Measurements from ENCODE around the gene ACSM6. TPM values are rescaled to one million over a fixed set of nuclear protein-coding genes. Genes with fewer than 3 reads are reported as not detected.

Gene ACSM6
- polyA plus RNA-seq, 4 donors, result 0.07 TPM; not detected in 3

GRCh38 chr10:95253007-95253406, 59.0 kb downstream of the ACSM6 start:
- FAIRE-seq (no peak), DNase-seq (peak in 1 of 2 donors; percentile 3)
- H3K36me3 ChIP-seq (ENCODE audit: control insufficient read depth in 3 of 3, insufficient read depth in 2 of 3, low read depth in 1 of 3, low read length in 3 of 3), result peaks cover 0 to 50% (median 7%) of the 10 kb centered on the region in 3 donors
- H3K27me3 ChIP-seq (ENCODE audit: control insufficient read depth in 3 of 3, insufficient read depth in 3 of 3, low read length in 3 of 3), result no peaks in the 10 kb centered on the region
- no peak overlapping the region for H3K4me3 ChIP-seq (ENCODE audit: low read depth in 1 of 3, low read length in 3 of 3)
- H3K4me1 ChIP-seq (ENCODE audit: control insufficient read depth in 3 of 3, insufficient read depth in 2 of 3, low read depth in 1 of 3, low read length in 2 of 3), result no peaks in the 10 kb centered on the region
- H3K9me3 ChIP-seq (ENCODE audit: control insufficient read depth in 2 of 2, insufficient read depth in 1 of 2, low read depth in 1 of 2, low read length in 1 of 2), result peaks cover 0 to 7% of the 10 kb centered on the region in 2 donors
- H3K27ac ChIP-seq (ENCODE audit: low read depth in 1 of 3, low read length in 2 of 3), result peak overlapping the region in 1 of 3 donors; percentile 54
- WGBS, 3 donors, result 57 to 66% (median 57%) methylated on average over 2 of the region's 2 CpGs

GRCh38 chr10:95253686-95254085, 59.6 kb downstream of the ACSM6 start:
- WGBS, 3 donors, result 56 to 73% (median 60%) methylated on average over 2 of the region's 2 CpGs
- peaks cover 0 to 47% (median 9%) of the 10 kb centered on the region in 3 donors for H3K36me3 ChIP-seq (ENCODE audit: control insufficient read depth in 3 of 3, insufficient read depth in 2 of 3, low read depth in 1 of 3, low read length in 3 of 3)
- no peaks in the 10 kb centered on the region for H3K4me1 ChIP-seq (ENCODE audit: control insufficient read depth in 3 of 3, insufficient read depth in 2 of 3, low read depth in 1 of 3, low read length in 2 of 3)
- peak overlapping the region in 1 of 3 donors; percentile 55 for H3K27ac ChIP-seq (ENCODE audit: low read depth in 1 of 3, low read length in 2 of 3)
- FAIRE-seq, result peak; percentile 30
- no peak overlapping the region for H3K4me3 ChIP-seq (ENCODE audit: low read depth in 1 of 3, low read length in 3 of 3)
- peaks cover 0 to 11% of the 10 kb centered on the region in 2 donors for H3K9me3 ChIP-seq (ENCODE audit: control insufficient read depth in 2 of 2, insufficient read depth in 1 of 2, low read depth in 1 of 2, low read length in 1 of 2)
- peak; percentile 42 to 51 for DNase-seq
- no peaks in the 10 kb centered on the region for H3K27me3 ChIP-seq (ENCODE audit: control insufficient read depth in 3 of 3, insufficient read depth in 3 of 3, low read length in 3 of 3)

- H3K4me1 ChIP-seq (ENCODE audit: control insufficient read depth in 3 of 3, insufficient read depth in 2 of 3, low read depth in 1 of 3, low read length in 2 of 3), result no peaks in the 10 kb centered on the region
- FAIRE-seq (no peak), DNase-seq (no peak)
- 67 to 76% (median 69%) methylated on average over 3 of the region's 3 CpGs for WGBS, 3 donors
- H3K27me3 ChIP-seq (ENCODE audit: control insufficient read depth in 3 of 3, insufficient read depth in 3 of 3, low read length in 3 of 3), result no peaks in the 10 kb centered on the region
- H3K4me3 ChIP-seq (ENCODE audit: low read depth in 1 of 3, low read length in 3 of 3), result no peak overlapping the region
- H3K27ac ChIP-seq (ENCODE audit: low read depth in 1 of 3, low read length in 2 of 3), result peak overlapping the region in 1 of 3 donors; percentile 55
- H3K9me3 ChIP-seq (ENCODE audit: control insufficient read depth in 2 of 2, insufficient read depth in 1 of 2, low read depth in 1 of 2, low read length in 1 of 2), result peaks cover 0 to 11% of the 10 kb centered on the region in 2 donors
- H3K36me3 ChIP-seq (ENCODE audit: control insufficient read depth in 3 of 3, insufficient read depth in 2 of 3, low read depth in 1 of 3, low read length in 3 of 3), result peaks cover 0 to 42% (median 9%) of the 10 kb centered on the region in 3 donors
These were observed 60.6 kb downstream of the ACSM6 start for GRCh38 chr10:95254629-95255028.

GRCh38 chr10:95256268-95256667, 62.2 kb downstream of the ACSM6 start:
- Histone ChIP-seq H3K36me3 (ENCODE audit: control insufficient read depth in 3 of 3, insufficient read depth in 2 of 3, low read depth in 1 of 3, low read length in 3 of 3) (peaks cover 0 to 46% (median 9%) of the 10 kb centered on the region in 3 donors), H3K27me3 (ENCODE audit: control insufficient read depth in 3 of 3, insufficient read depth in 3 of 3, low read length in 3 of 3) (no peaks in the 10 kb centered on the region), H3K9me3 (ENCODE audit: control insufficient read depth in 2 of 2, insufficient read depth in 1 of 2, low read depth in 1 of 2, low read length in 1 of 2) (peaks cover 0 to 11% of the 10 kb centered on the region in 2 donors), H3K27ac (ENCODE audit: low read depth in 1 of 3, low read length in 2 of 3) (no peak overlapping the region), H3K4me3 (ENCODE audit: low read depth in 1 of 3, low read length in 3 of 3) (no peak overlapping the region), H3K4me1 (ENCODE audit: control insufficient read depth in 3 of 3, insufficient read depth in 2 of 3, low read depth in 1 of 3, low read length in 2 of 3) (peaks cover 0 to 10% (median 4%) of the 10 kb centered on the region in 3 donors)
- FAIRE-seq (no peak), DNase-seq (no peak)
- 90 to 96% (median 95%) methylated on average over 1 of the region's 1 CpG for WGBS, 3 donors

- DNase-seq (no peak), FAIRE-seq (no peak)
- H3K36me3 ChIP-seq (ENCODE audit: control insufficient read depth in 3 of 3, insufficient read depth in 2 of 3, low read depth in 1 of 3, low read length in 3 of 3), result peaks cover 2 to 51% (median 7%) of the 10 kb centered on the region in 3 donors
- WGBS, 3 donors, result 92 to 97% (median 96%) methylated on average over 7 of the region's 7 CpGs
- peaks cover 0 to 11% of the 10 kb centered on the region in 2 donors for H3K9me3 ChIP-seq (ENCODE audit: control insufficient read depth in 2 of 2, insufficient read depth in 1 of 2, low read depth in 1 of 2, low read length in 1 of 2)
- no peak overlapping the region for H3K27ac ChIP-seq (ENCODE audit: low read depth in 1 of 3, low read length in 2 of 3)
- no peak overlapping the region for H3K4me3 ChIP-seq (ENCODE audit: low read depth in 1 of 3, low read length in 3 of 3)
- no peaks in the 10 kb centered on the region for H3K27me3 ChIP-seq (ENCODE audit: control insufficient read depth in 3 of 3, insufficient read depth in 3 of 3, low read length in 3 of 3)
- peaks cover 0 to 13% (median 4%) of the 10 kb centered on the region in 3 donors for H3K4me1 ChIP-seq (ENCODE audit: control insufficient read depth in 3 of 3, insufficient read depth in 2 of 3, low read depth in 1 of 3, low read length in 2 of 3)
These were observed 63.8 kb downstream of the ACSM6 start for GRCh38 chr10:95257849-95258248.

- DNase-seq (peak in 1 of 2 donors; percentile 73), FAIRE-seq (no peak)
- Histone ChIP-seq H3K27me3 (ENCODE audit: control insufficient read depth in 3 of 3, insufficient read depth in 3 of 3, low read length in 3 of 3) (no peaks in the 10 kb centered on the region), H3K9me3 (ENCODE audit: control insufficient read depth in 2 of 2, insufficient read depth in 1 of 2, low read depth in 1 of 2, low read length in 1 of 2) (peaks cover 0 to 6% of the 10 kb centered on the region in 2 donors), H3K36me3 (ENCODE audit: control insufficient read depth in 3 of 3, insufficient read depth in 2 of 3, low read depth in 1 of 3, low read length in 3 of 3) (peaks cover 2 to 59% (median 10%) of the 10 kb centered on the region in 3 donors), H3K27ac (ENCODE audit: low read depth in 1 of 3, low read length in 2 of 3) (peak overlapping the region; percentile 22 to 88 (median 70)), H3K4me1 (ENCODE audit: control insufficient read depth in 3 of 3, insufficient read depth in 2 of 3, low read depth in 1 of 3, low read length in 2 of 3) (peaks cover 0 to 33% (median 8%) of the 10 kb centered on the region in 3 donors), H3K4me3 (ENCODE audit: low read depth in 1 of 3, low read length in 3 of 3) (no peak overlapping the region)
- WGBS, 3 donors, result 62 to 85% (median 84%) methylated on average over 3 of the region's 3 CpGs
These were observed 66.4 kb downstream of the ACSM6 start for GRCh38 chr10:95260397-95260881.

GRCh38 chr10:95260909-95261552, 67.0 kb downstream of the ACSM6 start:
- H3K4me3 ChIP-seq (ENCODE audit: low read depth in 1 of 3, low read length in 3 of 3), result no peak overlapping the region
- H3K4me1 ChIP-seq (ENCODE audit: control insufficient read depth in 3 of 3, insufficient read depth in 2 of 3, low read depth in 1 of 3, low read length in 2 of 3), result peaks cover 0 to 39% (median 8%) of the 10 kb centered on the region in 3 donors
- DNase-seq, result no peak
- FAIRE-seq, result no peak
- peaks cover 0 to 6% of the 10 kb centered on the region in 2 donors for H3K9me3 ChIP-seq (ENCODE audit: control insufficient read depth in 2 of 2, insufficient read depth in 1 of 2, low read depth in 1 of 2, low read length in 1 of 2)
- H3K27ac ChIP-seq (ENCODE audit: low read depth in 1 of 3, low read length in 2 of 3), result peak overlapping the region; percentile 22 to 88 (median 70)
- peaks cover 2 to 65% (median 10%) of the 10 kb centered on the region in 3 donors for H3K36me3 ChIP-seq (ENCODE audit: control insufficient read depth in 3 of 3, insufficient read depth in 2 of 3, low read depth in 1 of 3, low read length in 3 of 3)
- 75 to 80% (median 78%) methylated on average over 4 of the region's 4 CpGs for whole genome bisulfite sequencing, 3 donors
- H3K27me3 ChIP-seq (ENCODE audit: control insufficient read depth in 3 of 3, insufficient read depth in 3 of 3, low read length in 3 of 3), result no peaks in the 10 kb centered on the region

GRCh38 chr10:95261926-95262325, 67.9 kb downstream of the ACSM6 start:
- no peak overlapping the region for H3K27ac ChIP-seq (ENCODE audit: low read depth in 1 of 3, low read length in 2 of 3)
- FAIRE-seq (no peak), DNase-seq (no peak)
- H3K36me3 ChIP-seq (ENCODE audit: control insufficient read depth in 3 of 3, insufficient read depth in 2 of 3, low read depth in 1 of 3, low read length in 3 of 3), result peaks cover 2 to 64% (median 9%) of the 10 kb centered on the region in 3 donors
- peaks cover 0 to 6% of the 10 kb centered on the region in 2 donors for H3K9me3 ChIP-seq (ENCODE audit: control insufficient read depth in 2 of 2, insufficient read depth in 1 of 2, low read depth in 1 of 2, low read length in 1 of 2)
- peaks cover 0 to 44% (median 14%) of the 10 kb centered on the region in 3 donors for H3K4me1 ChIP-seq (ENCODE audit: control insufficient read depth in 3 of 3, insufficient read depth in 2 of 3, low read depth in 1 of 3, low read length in 2 of 3)
- no peaks in the 10 kb centered on the region for H3K27me3 ChIP-seq (ENCODE audit: control insufficient read depth in 3 of 3, insufficient read depth in 3 of 3, low read length in 3 of 3)
- 91 to 94% (median 93%) methylated on average over 3 of the region's 3 CpGs for WGBS, 3 donors
- H3K4me3 ChIP-seq (ENCODE audit: low read depth in 1 of 3, low read length in 3 of 3), result no peak overlapping the region
